Fibroblast of mammary gland (primary cell): ENCODE measurements around the gene AGPAT2.

Source experiments
- DNase-seq: peaks from one replicate; pipeline ENCODE4 v3.0.0-alpha.2; 2010; ENCODE audit warnings: low read depth
- H3K4me3 ChIP-seq: 2 replicates; pipeline ENCODE4 v1.5.1; 2011; ENCODE audit warnings: low read depth, mild to moderate bottlenecking, low read length, moderate library complexity; ENCODE audit not compliant: control insufficient read depth
- CTCF ChIP-seq: conservative IDR thresholded peaks from 2 replicates; pipeline ENCODE4 v1.5.1; 2011; ENCODE audit warnings: low read depth, low read length, inconsistent platforms; ENCODE audit not compliant: control insufficient read depth, insufficient read depth

AGPAT2 gene

GRCh38 chr9:136683755-136684154 lies 3.5 kb downstream of the AGPAT2 start:
- no peak for DNase-seq
- no peak overlapping the region for H3K4me3 ChIP-seq
- no peak for TF ChIP-seq CTCF

- no peak overlapping the region for H3K4me3 ChIP-seq
- no peak for DNase-seq
- TF ChIP-seq CTCF: no peak
Observed at GRCh38 chr9:136683173-136683745, 4.0 kb downstream of the AGPAT2 start.

- TF ChIP-seq CTCF: no peak
Observed at GRCh38 chr9:136682710-136683109, 4.5 kb downstream of the AGPAT2 start.

GRCh38 chr9:136681945-136682699 lies 5.1 kb downstream of the AGPAT2 start:
- TF ChIP-seq CTCF: no peak
- no peak overlapping the region for H3K4me3 ChIP-seq
- DNase-seq: no peak

More at GRCh38 chr9:136682710-136683109, 4.5 kb downstream of the AGPAT2 start:
- no peak for DNase-seq
- no peak overlapping the region for H3K4me3 ChIP-seq

- no peak for TF ChIP-seq CTCF
- no peak overlapping the region for H3K4me3 ChIP-seq
- DNase-seq: no peak
Observed at GRCh38 chr9:136681029-136681428, 6.2 kb downstream of the AGPAT2 start.

- no peak for TF ChIP-seq CTCF
- H3K4me3 ChIP-seq: no peak overlapping the region
- DNase-seq: no peak
Observed at GRCh38 chr9:136679431-136679941, 7.8 kb downstream of the AGPAT2 start.
